Endothelial cell (in vitro differentiated cells): ENCODE measurements around the gene EYA2. TPM values are rescaled to one million over a fixed set of nuclear protein-coding genes. Genes with fewer than 3 reads are reported as not detected.

Experiments used
- DNase-seq: peaks from one replicate; pipeline ENCODE4 v3.0.0; 2021; ENCODE audit warnings: low spot score
- H3K27ac Mint-ChIP-seq: one replicate; pipeline ENCODE4 v1.8.0; 2021; ENCODE audit warnings: mixed read lengths, inconsistent platforms; ENCODE audit not compliant: unreplicated experiment
- H3K27me3 Mint-ChIP-seq: one replicate; pipeline ENCODE4 v1.8.0; 2021; ENCODE audit warnings: mild to moderate bottlenecking, moderate library complexity, mixed read lengths, inconsistent platforms; ENCODE audit not compliant: unreplicated experiment
- H3K36me3 Mint-ChIP-seq: one replicate; pipeline ENCODE4 v1.8.0; 2021; ENCODE audit warnings: mild to moderate bottlenecking, low read depth, mixed read lengths, inconsistent platforms; ENCODE audit not compliant: unreplicated experiment
- H3K4me1 Mint-ChIP-seq: one replicate; pipeline ENCODE4 v1.8.0; 2021; ENCODE audit warnings: mild to moderate bottlenecking, mixed read lengths, inconsistent platforms; ENCODE audit not compliant: unreplicated experiment
- H3K4me3 Mint-ChIP-seq: one replicate; pipeline ENCODE4 v1.8.0; 2021; ENCODE audit warnings: mild to moderate bottlenecking, mixed read lengths, inconsistent platforms; ENCODE audit not compliant: unreplicated experiment
- H3K9me3 Mint-ChIP-seq: one replicate; pipeline ENCODE4 v1.8.0; 2021; ENCODE audit warnings: mixed read lengths, inconsistent platforms; ENCODE audit not compliant: unreplicated experiment
- CTCF ChIP-seq: fragments of 200-600 bp; sonication (generic); IDR thresholded peaks from one replicate; pipeline ENCODE4 v1.5.0; 2021; ENCODE audit warnings: antibody characterized with exemption; ENCODE audit not compliant: unreplicated experiment
- microRNA-seq: library from miRNA; unstranded; fragments of <30 nt; microRNA quantifications from one replicate; pipeline ENCODE4, GENCODE V29; 2020; ENCODE audit not compliant: unreplicated experiment
- total RNA-seq: library from RNA; stranded (reverse); fragmentation: NEBNext Ultra II Directional; extraction: Animal tissue kit (Norgen Biotek cat#: 25700); gene quantifications from one replicate; pipeline ENCODE4 v1.2.1, GENCODE V29; 2021; ENCODE audit not compliant: unreplicated experiment

The EYA2 gene
- total RNA-seq, 1 donor from 2014 or later = not detected

DNA sequence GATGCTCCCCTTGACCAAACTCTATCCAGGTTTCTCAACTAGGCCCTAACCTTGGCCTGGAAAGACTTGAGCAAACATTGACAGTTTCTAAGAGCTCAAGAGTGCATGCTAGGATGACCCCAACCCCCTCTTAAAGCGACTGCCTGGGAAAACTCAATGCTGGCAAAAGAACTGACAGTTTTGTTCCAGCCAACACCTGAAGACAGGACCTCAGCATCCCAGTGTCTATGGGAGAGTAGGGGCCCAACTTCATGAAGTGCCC, 341.9 kb downstream of the EYA2 start:
- Mint-ChIP-seq H3K4me3 (no peak overlapping the region), H3K4me1 (peaks cover 9% of the 10 kb centered on the region), H3K27ac (no peak overlapping the region), H3K9me3 (no peaks in the 10 kb centered on the region), H3K36me3 (peaks cover 45% of the 10 kb centered on the region), H3K27me3 (peaks cover 3% of the 10 kb centered on the region)
- DNase-seq = no peak
- no peak for TF ChIP-seq CTCF

- Mint-ChIP-seq H3K27ac (no peak overlapping the region), H3K4me1 (peaks cover 6% of the 10 kb centered on the region), H3K36me3 (peaks cover 41% of the 10 kb centered on the region), H3K4me3 (no peak overlapping the region), H3K9me3 (no peaks in the 10 kb centered on the region), H3K27me3 (peaks cover 3% of the 10 kb centered on the region)
- no peak for DNase-seq
- no peak for TF ChIP-seq CTCF
Measured at GRCh38 chr20:47237715-47238114, 343.1 kb downstream of the EYA2 start.

Small RNAs within 50 kb of the gene (microRNA-seq; reads per million reads assigned to microRNA genes)
- gene MIR3616 = 0.28 reads per million

Other genes starting within 250 kb of the EYA2 start
- gene SLC13A3, start 243.4 kb upstream of the EYA2 start, total RNA-seq = 0.90 TPM
- gene TP53RK, start 205.4 kb upstream of the EYA2 start, total RNA-seq = 10.2 TPM
- 19.4 TPM for gene SLC2A10, start 185.2 kb upstream of the EYA2 start, total RNA-seq